HG02970 (cell line): ENCODE results near the gene THRB.

Experiments
- ATAC-seq: cut with Tn5 transposase; IDR thresholded peaks from one replicate; pipeline ENCODE4 v1.9.1; 2021; ENCODE audit warnings: mild to moderate bottlenecking, moderate library complexity, moderate number of reproducible peaks; ENCODE audit not compliant: unreplicated experiment, low FRiP score

The THRB gene

DNA sequence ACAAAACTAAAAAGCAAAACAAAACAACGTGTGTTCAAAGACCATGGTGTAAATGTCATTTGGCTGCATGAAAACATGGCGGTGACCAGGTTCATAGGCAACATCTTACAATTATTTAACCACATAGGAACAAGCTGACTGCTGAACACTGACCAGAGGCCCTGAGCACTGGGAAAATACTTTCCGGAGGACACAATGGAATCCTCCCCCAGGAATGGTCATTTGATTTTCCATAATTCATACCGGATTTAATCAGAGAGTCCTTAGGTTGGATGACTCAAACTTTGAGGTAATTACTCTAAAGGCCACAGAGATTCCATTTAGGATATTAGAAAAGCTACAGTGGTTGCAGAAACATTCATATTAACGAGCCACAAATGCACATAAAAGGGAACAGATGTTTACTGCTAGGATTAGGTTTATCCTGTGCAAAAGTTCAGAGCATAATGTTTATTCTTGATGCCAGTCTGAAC, 294.8 kb downstream of the THRB start:
- ATAC-seq: no peak

DNA sequence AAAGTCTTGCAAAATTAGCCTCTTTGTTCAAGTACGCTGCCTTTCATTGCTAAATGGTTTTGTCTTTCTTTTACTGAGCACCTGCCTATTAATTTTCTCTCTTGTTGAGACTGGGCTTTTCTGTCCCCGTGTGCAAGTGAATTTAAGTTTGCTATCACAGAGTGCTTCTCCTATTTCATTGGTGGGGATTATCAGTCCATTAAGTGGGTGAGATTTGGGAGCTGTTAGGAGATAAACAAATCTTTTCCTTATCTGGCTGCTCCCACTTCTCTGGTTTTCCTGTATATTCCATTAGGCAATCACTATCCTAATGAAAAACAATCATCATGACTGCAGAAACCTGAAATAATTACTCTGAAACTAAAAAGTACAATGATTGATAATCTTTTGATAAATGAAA, 295.4 kb downstream of the THRB start:
- no peak for ATAC-seq

DNA sequence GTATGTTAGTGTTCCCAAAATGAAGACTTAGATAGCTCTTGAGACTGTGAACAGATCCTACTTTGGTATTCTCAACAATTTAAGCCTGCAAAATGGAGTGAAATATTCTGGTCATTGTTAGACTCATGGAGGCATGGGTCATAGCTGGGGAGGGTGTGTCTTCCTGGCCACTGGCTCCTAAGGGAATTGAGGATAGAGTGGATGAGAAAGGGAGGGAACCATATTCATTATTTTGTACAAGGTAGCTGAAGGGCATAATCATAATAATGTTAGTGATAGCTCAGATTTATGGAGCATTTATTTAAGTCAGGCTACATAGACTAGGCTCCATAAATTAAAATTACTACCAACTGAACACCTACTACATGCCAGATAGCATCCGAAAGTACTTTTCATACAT, 295.9 kb downstream of the THRB start:
- no peak for ATAC-seq

DNA sequence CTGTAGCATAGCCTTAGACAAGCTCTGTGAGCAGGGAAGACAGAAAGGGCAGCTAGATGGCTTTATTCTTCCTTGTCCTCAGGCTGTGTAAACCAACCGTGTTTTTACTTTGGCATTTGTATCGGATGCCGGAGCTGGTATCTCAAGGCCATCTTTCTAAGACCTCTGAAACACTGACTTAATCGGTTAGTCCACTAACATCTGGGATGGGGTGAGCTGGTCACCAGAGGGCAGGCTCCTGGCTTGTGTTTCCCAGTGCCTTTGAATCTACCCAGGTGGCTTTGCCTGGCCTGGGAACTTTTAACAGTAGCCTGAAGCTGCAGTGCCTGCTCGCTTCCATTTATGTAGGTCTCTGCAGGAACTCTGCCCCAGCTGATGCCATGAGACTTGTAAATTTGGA, 296.8 kb downstream of the THRB start:
- no peak for ATAC-seq

DNA sequence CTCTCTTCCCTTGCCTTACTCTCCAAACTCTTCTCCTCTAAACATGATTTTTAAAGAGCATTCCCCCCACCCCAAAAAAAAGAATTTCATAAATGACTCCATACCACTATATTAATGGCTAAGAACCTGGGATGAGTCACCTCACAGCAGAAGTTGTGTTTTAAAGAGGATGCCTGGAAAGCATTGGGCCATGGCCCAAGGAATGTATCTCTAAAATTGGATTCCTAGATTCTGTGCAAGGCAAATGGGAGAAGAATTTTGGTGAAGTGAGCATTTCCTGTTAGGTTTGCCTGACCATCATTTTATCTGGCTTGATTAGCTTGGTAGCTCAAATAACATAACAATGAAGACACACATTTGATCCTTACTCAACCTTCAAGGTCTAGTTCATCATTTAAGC, 298.1 kb downstream of the THRB start:
- no peak for ATAC-seq

DNA sequence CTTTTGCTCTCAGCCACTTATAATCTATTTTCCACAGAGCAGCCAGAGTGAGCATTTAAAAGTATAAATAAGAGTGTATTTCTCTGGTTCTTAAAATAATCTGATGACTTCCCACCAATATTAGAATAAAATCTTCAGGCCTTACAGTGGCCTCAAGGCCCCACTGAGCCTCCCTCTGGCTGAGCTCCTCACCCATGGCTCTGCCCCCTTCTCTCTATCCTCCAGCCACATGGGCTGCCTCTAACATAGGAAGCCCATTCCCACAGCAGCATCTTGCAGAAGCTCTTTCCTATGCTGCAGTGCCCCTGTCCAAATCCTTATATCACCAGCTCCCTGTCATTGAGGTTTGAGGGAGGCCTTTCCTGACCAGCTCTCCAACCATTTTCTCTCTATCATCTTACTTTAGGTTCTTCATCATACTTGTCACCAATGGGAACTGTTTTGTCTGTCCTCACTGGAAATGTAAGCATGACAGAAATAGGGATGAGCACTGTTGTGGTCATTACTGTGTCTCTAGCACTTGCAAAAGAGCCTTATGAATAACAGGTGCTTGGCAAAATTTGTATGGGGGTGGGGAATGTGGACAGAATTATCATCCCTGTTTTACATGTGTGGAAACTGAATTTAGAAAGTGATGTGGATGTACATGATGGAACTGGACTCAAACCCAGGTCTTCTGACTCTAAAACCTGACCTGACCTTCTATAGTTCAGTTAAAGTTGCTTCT, 299.0 kb downstream of the THRB start:
- no peak for ATAC-seq

DNA sequence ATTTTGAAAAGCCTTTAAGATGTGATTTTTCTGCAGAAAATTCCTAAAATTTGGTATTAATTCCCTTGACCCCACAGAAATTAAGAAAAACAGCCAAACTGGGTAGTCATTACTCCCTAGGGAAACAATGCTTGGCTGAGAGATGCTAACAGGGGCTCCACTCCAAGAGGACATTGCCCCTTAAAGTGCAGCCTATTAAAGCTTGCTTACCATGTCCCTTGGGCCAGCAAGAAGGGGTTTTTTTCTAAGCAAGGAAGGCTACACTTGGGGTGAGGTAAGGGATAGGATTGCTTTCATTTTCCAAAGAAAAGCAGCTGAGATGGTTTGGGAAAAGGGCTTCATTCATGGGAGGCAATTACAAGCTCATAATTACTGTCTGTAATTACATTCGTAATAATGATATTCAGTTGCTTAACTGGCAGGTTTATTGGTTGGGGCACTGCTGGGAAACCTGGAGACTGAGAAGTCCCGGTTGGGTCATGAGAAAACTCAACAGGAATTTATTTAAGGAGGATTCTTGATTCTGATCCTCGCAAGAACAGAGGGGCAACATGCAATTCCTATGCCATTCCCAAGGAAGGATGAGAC, 302.1 kb downstream of the THRB start:
- no peak for ATAC-seq

DNA sequence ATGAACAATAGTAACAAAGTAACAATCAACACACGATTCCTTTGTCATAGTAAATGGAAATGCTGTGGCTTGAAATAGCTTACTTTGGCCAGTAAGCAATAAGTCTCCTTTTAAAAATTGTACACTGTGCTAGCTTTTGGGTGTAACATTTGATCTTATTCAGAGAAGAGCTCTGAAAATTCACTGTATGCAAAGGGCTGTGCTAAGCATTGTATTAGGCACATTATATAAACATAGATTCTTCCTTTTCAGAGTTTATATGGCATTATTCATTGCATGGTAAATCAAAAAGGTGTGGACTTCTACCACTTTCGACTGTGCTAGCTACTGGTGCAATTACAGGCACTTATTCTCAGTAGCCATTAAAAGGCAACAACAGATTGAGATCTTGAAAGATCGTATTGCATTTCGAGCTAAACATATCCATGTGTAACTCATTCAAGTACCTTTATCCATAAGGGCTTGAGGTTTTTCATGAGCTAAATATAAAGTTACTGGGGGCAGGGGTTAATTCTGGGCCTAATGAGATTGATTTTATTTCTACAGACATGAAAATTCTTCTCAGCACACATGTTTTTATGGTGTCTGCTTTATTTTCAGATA, 302.7 kb downstream of the THRB start:
- no peak for ATAC-seq

DNA sequence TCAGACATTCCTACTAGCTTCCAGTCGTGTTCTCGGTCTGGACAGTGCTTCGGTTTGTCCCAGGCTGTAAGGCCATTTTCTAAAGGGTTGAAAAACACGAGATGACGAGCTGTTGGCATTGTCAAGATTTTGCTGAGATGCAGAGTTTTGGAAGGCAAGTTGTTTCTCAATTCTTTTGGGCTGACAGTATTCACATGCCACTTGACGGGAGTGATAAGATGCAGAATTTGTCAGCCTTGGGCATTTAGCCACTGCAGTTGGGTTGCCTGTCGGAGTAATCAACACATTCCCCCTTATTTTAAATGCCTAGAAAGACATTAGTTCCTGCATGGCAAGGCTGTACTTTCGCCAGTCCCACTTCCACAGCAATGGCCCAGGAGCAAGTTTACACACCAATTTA, 304.4 kb downstream of the THRB start:
- ATAC-seq: no peak

DNA sequence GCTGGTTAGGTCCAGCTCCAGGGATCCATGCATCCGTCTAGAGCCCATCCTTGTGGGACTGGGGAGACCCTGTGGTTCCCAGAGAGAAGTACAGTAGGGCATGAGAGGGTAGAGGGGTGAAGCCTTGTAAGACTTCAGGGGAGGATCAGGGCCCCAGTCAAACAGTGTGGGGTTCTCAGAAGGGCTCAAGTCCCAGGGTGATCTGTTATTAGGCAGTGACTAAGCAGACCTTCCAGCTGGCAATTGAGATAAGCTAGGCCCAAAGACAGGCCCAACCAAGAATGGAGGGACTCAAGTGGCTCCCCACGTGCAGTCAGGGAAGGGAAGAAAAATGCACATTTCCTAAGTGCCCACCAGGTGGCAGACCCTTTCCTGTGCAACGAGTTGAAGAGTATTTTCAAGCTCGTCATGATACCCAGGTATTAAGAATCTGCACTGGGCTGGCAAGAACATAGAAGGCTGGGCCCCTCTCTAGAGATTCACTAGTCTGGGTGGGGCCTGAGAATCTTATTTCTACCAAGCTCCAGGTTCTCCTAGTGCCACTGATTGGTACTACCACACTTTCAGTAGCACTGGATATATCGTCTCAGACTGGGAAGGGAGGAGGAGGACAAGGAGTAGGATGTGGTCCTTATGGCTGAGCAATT, 308.8 kb downstream of the THRB start:
- no peak for ATAC-seq

DNA sequence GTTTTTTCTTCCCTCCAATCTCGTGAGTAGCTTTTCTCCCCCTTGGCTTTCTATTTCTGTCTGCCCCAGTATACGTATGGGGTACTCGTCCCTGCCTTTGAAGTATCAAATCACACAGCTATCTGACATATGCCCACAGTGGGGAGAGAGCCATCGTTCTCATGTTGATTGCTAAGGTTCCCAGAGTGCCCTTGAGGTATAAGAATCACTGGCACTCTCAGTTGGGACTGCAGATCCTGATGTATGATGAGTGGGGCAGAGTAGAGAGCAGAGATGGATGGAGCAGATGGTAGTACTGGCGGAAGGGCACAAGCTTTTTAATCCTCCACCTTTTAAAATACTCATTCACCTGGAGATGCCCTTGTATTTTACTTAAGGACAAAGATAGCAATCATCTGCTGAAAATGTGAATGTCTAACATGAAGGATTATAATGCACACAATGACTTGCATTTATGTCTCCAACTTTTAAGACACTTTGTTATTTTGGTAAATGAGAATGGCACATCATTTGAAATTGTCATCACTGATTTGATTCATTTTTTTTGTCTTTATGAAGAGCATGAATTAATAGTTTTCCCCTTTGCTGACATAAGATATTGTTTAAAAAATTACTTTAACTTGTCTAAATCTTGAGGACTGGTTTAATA, 310.0 kb downstream of the THRB start:
- no peak for ATAC-seq

DNA sequence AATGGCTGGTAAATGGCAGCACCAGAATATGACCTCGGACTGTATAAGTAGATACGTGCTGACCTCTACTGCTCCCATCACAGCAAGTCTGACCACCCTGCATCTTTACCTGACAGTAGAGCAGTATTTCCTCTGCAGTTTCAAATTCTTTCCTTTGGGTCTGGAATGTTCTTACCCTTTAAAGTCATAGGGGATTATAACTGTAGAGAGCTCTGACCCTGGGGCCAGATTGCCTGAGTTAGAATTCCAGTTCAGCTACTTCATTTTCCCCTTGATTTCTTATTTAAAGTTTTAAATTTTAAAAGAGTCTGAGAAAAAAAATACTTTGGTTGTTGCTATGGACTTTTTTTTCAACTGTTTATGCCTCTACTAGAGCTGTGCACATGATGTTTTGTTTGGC, 311.9 kb downstream of the THRB start:
- no peak for ATAC-seq

DNA sequence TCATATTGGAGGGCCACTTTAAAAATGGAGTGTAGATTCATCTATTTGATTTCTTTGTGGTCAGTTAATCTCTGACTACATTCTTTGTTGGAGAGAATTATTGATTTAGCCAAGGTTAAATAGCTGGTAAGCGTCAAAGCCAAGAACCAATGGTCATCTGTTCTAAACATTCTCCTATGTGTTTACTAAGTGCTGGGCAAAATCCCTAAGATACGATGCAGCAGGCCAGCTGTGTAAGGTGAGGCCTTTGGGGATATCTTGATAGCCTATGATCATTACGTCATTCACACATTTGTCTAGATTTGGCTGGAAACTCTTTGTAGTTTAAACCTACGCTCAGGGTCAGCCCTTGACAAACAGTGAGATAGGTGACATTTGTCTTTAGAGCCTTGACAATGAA, 313.4 kb downstream of the THRB start:
- no peak for ATAC-seq

DNA sequence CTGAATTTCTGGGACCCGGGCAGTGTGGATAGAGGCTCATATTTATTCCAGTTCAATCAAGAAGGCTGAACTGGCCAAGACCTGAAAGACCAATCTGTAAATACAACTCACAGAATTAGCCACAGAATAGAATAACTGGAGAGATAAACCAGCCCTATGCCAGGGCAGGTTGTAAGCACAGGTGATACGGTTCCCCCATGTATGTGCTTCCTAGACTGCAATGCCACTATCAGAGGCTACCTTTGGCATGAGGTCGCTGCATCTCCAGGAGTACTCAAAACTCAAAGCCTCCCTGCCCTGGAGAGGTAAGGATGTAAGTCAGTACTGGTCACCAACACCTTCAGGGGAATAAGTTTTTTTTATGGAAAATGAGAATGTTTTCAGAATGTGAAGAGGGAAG, 314.0 kb downstream of the THRB start:
- ATAC-seq: no peak

DNA sequence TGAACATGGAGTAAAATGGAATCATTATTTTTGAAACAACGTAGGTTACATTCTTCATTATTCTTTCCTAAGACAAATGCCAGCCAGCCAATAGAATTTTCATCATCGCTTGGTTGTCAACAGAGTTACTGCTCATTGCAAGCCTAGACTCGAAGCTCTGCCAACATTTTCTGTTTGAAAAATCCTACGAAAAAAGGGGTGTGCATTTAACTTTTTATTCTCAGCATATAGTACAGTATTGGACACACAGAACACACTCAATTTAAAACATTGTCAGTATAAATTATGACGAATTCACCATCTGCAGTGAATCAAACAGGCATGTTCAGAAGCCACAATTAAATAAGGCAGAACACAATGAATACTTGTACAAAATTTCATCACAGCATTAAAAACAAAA, 317.4 kb downstream of the THRB start:
- ATAC-seq: no peak

DNA sequence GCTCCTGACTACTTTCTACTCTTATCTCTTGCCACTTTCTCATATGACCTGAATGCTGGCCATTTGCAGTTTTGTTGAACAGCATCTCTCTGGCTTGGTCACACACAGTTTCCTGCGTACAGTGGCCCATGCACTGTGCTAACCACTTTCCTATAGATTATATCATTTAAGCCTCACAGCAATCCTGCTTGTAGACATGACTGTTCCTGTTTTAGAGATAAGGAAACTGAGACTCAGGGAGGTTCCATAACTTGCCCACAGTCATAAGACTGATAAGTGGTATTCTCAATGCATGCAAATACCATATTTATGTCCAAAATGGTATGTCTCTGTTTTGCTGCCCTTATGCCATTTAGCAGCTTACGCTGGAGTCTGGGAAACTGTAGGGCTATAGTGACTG, 320.0 kb downstream of the THRB start:
- ATAC-seq: no peak

DNA sequence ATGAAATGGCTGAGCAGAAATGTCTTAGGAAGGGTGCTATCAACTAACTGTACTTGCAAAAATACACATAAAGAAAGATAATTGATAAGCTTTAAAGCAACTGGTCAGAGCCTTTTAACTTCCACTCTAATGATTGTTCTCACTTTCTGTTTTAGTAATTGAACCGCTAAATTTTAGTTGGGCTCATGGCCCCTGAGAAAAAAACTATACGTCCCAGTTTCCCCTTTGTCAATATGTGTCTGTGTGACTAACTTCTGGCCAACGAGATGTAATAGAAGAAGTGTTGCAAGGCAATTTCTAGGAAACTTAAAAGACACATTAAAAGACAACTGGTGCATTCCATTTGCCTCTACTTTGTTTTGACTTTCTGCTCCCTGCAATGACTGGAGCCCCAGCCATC, 325.7 kb downstream of the THRB start:
- ATAC-seq: no peak

DNA sequence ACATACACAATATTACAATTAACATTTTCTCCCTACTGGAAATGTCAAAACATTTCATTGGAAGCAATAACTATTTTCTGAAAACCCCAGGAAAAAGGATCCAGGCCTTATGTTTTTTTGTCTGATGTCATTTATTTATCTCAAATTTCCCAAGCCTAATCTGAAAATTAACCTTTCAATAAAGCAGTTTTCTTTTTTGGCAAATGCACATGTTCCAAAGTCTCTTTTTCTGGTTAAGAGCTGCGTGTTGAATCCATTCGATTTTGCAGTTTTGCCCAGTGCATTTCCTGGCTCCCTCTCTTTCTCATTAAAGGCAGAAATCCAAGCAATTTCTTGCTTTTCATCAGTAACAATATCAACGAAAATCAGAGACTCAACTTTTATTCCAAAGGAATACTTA, 327.2 kb downstream of the THRB start:
- no peak for ATAC-seq

DNA sequence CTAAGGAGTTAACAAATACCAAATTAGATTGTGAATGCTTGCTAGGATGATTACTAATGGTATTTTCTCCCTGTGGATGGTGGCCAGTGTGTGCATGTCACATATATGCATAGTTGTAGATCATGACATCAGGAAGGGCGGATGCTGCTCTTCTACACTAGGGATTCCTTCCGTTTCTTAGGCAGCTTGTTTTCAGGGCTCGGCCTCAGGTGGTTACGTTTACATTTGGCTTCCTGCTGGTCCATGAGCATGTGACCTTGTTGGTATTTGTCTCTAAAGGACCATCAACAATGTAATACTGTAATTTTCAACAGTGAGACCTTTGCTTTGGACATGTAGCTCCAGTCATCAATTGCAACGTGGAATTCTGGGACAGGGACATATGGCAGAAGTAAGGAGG, 328.1 kb downstream of the THRB start:
- no peak for ATAC-seq

DNA sequence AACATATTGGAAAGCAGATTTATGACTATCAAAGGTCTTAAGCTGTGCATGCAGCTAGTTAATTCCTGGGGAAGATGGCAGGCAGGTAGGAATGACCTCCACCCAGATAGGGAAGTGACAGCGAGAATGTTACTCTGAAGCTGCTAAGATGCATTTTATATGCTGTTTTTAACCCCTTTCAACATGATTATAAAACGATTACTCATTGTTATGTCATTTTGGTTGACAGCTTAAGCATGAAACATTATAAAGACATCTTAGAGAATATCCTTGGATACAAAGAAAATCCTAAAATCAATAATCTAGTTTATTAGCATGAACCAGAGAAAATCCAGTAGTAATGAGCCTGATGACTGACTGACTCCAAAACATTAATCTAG, 329.1 kb downstream of the THRB start:
- no peak for ATAC-seq

DNA sequence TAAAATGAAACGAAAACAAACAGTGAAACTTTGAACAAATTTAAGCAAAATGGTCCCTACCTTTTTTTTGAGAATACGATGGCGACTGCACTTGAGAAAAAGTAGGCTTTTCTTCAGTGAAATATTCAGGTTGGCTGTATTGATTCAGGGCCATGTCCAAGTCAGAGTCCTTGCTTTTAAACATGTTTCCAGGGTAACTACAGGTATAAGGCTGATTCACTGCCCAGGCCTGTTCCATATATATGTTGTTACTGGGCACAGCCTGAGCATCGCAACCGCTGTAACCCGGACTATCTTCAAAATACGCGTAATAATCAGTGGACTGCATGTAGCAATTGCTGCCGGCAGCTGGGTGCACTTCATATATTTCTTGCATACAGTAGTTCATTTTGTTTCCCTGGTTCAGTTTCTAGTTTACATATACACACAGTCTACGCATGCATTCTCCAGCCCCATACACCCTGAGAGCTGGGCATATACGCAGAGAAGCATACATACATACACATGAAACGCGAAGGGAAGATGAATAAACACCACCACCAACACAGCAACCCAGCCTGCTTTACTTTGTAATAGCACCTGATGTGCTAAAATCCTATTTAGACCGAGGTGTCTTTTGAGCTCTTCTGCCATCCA, 329.6 kb downstream of the THRB start:
- no peak for ATAC-seq
